KBM-7 (cell line): ENCODE results near the gene GAMT.

ENCODE experiments used
- DNase-seq: peaks from one replicate; pipeline ENCODE4 v3.0.0-alpha.2; 2015
- in situ Hi-C: fragments of 300-500 bp; cut with MboI; formaldehyde crosslinking; loops from 2 replicates; pipeline ENCODE4 v1.14.3; 2020; ENCODE audit warnings: low sequenced_read_pairs, low pct_unique_long_range_greater_than_20kb, mixed read lengths

The GAMT gene

GRCh38 chr19:1390890-1391423 lies 10.4 kb downstream of the GAMT start:
- in situ Hi-C loops = no loop called here
- DNase-seq = no peak

GRCh38 chr19:1389033-1389940 lies 12.1 kb downstream of the GAMT start:
- in situ Hi-C loops = no loop called here
- DNase-seq = no peak

- in situ Hi-C loops = no loop called here
- no peak for DNase-seq
These were observed 12.7 kb downstream of the GAMT start for GRCh38 chr19:1388637-1389026.

GRCh38 chr19:1387684-1388636 lies 13.4 kb downstream of the GAMT start:
- in situ Hi-C loops = no loop called here
- DNase-seq = no peak

GRCh38 chr19:1386945-1387683 lies 14.2 kb downstream of the GAMT start:
- in situ Hi-C loops = no loop called here
- DNase-seq = no peak

- DNase-seq = no peak
- in situ Hi-C loops = no loop called here
These were observed 15.5 kb downstream of the GAMT start for GRCh38 chr19:1385816-1386215.

- no peak for DNase-seq
- in situ Hi-C loops = no loop called here
These were observed 16.7 kb downstream of the GAMT start for GRCh38 chr19:1384478-1385110.

GRCh38 chr19:1384085-1384462 lies 17.3 kb downstream of the GAMT start:
- in situ Hi-C loops = no loop called here
- no peak for DNase-seq

GRCh38 chr19:1383312-1384084 lies 17.8 kb downstream of the GAMT start, which contains the start of gene NDUFS7:
NDUFS7 (plus strand) TSS chr19:1383907; CDS start chr19:1383927, 20 bp downstream.
- peak; percentile 90 for DNase-seq
- in situ Hi-C loops = no loop called here

GRCh38 chr19:1383017-1383311 lies 18.4 kb downstream of the GAMT start:
- DNase-seq = no peak
- in situ Hi-C loops = no loop called here

GRCh38 chr19:1382250-1382649 lies 19.1 kb downstream of the GAMT start:
- DNase-seq = no peak
- in situ Hi-C loops = no loop called here

GRCh38 chr19:1379961-1380489 lies 21.3 kb downstream of the GAMT start:
- in situ Hi-C loops = no loop called here

GRCh38 chr19:1379126-1379905 lies 22.0 kb downstream of the GAMT start:
- no peak for DNase-seq
- in situ Hi-C loops = no loop called here

More at GRCh38 chr19:1379961-1380489, 21.3 kb downstream of the GAMT start:
- no peak for DNase-seq

- in situ Hi-C loops = no loop called here
- DNase-seq = no peak
These were observed 23.2 kb downstream of the GAMT start for GRCh38 chr19:1377965-1378785.

GRCh38 chr19:1377176-1377964 lies 24.0 kb downstream of the GAMT start:
- in situ Hi-C loops = no loop called here
- no peak for DNase-seq

- no peak for DNase-seq
- in situ Hi-C loops = no loop called here
These were observed 24.9 kb downstream of the GAMT start for GRCh38 chr19:1376415-1376805.
